Umbilical cord (tissue), 2 donors: Measurements from ENCODE around the gene SCN1B. TPM values are rescaled to one million over a fixed set of nuclear protein-coding genes. Genes with fewer than 3 reads are reported as not detected.
"Not testable (repeated sequence)": the region's sequence is repeated elsewhere in the genome, so short reads cannot be mapped to it uniquely, and the experiment has no call there.

Experiments used
- DNase-seq: peaks from one replicate; pipeline ENCODE4 v3.0.0-alpha.2; 2015; ENCODE audit warnings: low spot score
- total RNA-seq: library from RNA; depleted of rRNA; stranded (reverse); fragments of >200 nt; gene quantifications from one replicate; pipeline ENCODE4 v1.2.3, GENCODE V29; 2014; ENCODE audit warnings: low replicate concordance; ENCODE audit not compliant: insufficient read depth

Gene SCN1B
- total RNA-seq, 1 donor from 2014 or later = 2.9 TPM

- no peak for DNase-seq
Observed at GRCh38 chr19:35015954-35016351, 14.3 kb upstream of the SCN1B start.

- no peak for DNase-seq
Observed at GRCh38 chr19:35017507-35017906, 12.8 kb upstream of the SCN1B start.

DNA sequence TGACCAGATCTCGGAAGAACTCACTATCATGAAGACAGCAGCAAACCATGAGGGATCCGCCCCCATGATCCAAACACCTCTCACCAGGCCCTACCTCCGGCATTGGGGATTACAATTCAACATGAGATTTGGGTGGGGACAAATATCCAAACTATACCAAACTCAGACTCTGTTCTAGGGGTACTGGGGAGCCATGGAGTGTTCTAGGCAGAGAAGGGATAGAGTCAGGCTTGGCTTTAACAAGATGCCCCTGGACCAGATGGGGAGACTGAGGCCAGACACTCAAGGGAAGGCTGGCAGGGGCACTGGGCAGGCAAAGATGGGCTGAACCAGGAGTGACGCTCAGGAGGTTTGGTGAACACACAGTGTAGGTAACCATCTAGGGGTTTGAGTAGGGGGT, 11.9 kb upstream of the SCN1B start:
- no peak for DNase-seq

- DNase-seq = no peak
Observed at GRCh38 chr19:35019144-35019543, 11.1 kb upstream of the SCN1B start.

GRCh38 chr19:35021016-35021415, 9.3 kb upstream of the SCN1B start:
- no peak for DNase-seq

DNA sequence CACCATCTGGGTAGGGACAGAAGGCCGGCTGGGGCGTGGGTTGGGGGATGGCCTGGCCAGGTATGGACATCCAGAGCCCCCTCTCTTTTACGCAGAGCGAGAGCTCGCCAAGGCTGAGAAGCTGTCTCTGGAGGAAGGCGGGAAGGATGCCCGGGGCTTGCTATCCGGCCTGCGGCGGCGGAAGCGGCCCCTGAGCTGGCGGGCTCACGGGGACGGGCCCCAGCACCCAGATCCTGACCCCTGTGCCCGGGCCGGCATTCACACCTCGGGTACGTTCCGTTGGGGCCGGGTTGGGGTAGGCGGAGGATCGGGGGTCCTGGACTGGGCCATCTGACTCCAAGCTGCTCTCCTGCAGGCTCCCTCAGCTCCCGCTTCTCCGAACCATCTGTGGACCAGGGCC, 8.7 kb upstream of the SCN1B start:
- no peak for DNase-seq

DNA sequence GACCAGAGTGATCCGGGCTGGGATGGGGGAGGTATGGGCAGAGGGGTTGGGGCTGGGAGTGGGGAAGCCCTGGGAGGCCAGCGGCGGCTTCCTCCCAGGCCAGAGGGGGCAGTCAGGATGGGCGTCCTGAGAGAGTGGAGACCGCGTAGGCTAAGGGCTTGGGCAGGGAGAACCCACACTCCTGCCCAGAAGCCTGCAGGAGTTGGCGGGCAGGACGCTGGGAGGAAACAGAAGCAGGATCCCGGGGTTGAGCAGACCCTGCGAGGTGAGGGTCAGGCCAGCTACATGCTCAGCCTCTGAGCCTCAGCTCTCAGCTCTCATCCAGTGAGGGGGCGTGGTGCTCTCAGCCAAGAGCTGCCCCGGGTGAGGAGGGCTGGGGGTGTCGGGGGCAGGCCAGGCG, 7.8 kb upstream of the SCN1B start:
- no peak for DNase-seq

DNA sequence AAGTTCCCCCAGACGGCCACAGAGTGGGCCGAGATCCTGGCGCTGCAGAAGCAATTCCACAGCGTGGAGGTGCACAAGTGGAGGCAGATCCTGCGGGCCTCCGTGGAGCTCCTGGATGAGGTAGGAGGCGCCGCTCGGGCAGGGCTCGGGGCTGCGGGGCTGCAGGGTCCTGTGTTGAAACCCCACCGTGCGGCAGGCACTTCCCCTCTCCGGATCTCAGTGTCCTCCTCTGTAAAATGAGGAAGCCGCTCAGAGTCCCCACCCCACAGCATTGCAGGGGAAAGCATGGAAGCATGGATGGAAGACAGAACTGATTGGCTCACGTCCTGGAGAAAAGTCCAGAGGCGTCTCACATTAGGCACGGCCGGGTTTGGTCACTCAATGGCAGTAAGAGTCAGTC, 6.8 kb upstream of the SCN1B start:
- no peak for DNase-seq

GRCh38 chr19:35024095-35024494, 6.2 kb upstream of the SCN1B start:
- DNase-seq = no peak

GRCh38 chr19:35025969-35026368, 4.3 kb upstream of the SCN1B start:
- no peak for DNase-seq

DNA sequence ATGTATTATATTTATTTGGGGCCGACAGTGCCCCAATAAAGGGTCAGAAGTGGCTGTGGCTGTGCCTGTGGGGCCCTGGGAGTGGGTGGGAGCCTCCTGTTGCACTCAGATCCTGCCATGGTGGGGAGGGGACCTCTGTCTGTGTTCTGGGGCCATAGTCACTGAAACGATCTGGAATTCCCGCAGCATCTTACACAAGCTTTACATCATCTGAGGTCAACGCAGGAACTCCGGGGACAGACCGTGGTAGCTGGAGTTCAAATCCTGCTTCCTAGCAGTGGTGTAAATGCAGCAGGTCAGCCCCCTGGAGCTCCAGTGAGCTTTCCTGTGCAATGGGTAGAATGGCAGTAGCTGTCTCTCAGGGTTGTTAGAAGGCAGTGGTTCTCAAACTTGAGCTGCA, 3.9 kb upstream of the SCN1B start:
- no peak for DNase-seq

GRCh38 chr19:35027009-35027408, 3.3 kb upstream of the SCN1B start:
- DNase-seq = no peak

GRCh38 chr19:35027851-35028599, 2.2 kb upstream of the SCN1B start:
- DNase-seq = no peak

- not testable (repeated sequence) for DNase-seq
Observed at GRCh38 chr19:35028600-35028885, 1.7 kb upstream of the SCN1B start.

DNA sequence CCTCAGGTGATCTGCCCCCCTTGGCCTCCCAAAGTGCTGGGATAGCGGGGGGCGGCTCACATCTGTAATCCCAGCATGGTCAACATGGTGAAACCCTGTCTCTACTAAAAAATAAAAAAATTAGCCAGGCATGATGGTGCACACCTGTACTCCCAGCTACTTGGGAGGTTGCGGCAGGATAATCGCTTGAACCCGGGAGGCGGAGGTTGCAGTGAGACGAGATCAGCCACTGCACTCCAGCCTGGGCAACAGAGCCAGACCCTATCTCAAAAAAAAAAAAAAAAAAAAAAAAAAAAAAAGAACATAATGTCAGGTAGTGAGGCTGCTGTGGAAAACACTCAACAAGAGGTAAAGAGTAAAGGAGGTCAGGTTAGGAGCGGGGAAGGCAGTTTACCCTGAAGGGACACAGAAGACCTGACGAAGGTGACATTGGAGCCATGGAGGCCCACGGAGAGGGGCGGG, 964 bp upstream of the SCN1B start:
- DNase-seq = not testable (repeated sequence)

DNA sequence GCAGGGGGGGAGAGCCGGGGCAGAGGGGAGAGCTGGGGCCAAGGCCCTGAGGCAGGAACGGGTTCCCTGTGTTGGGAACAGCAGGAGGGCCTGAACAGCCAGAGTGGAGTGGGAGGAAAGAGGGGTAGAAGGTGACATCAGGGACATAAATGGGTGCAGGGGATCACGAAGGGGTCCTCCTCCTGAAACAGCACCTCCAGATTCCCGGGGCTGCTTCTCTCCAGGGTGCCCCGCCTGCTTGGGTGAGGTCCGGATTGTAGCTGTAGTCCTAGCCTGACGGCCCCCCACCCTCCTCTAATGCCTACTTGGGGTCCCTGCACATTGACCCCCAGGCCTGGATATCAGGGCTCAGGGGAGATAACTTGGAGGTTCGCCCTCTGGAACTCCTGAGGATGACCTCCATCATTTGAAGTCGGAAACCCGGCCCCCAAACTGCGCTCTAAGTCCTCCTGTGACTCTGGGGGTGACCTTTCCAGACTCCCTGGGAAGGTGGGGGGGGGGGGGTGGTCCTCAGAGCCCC, 473 bp upstream of the SCN1B start:
- DNase-seq = no peak

- DNase-seq = no peak
Observed at GRCh38 chr19:35031072-35031881, 1.0 kb downstream of the SCN1B start.

DNA sequence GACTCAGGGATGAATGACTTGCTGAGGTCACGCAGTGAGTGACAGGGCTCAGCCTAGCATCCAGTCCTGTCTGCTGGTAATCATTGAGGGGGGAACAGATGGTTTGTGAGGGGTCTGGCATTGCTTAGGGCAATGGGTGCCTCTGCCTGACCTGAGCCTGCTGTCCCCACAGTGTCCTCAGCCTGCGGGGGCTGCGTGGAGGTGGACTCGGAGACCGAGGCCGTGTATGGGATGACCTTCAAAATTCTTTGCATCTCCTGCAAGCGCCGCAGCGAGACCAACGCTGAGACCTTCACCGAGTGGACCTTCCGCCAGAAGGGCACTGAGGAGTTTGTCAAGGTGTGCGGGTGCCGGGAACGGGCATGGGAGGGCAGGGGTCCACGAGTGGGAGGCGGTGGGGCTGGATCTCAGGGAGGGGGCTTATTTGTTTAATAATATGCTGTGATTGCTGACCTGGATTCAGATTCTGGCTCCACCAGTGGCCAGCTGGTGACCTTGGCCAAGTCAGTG, 2.1 kb downstream of the SCN1B start:
- DNase-seq = no peak

DNA sequence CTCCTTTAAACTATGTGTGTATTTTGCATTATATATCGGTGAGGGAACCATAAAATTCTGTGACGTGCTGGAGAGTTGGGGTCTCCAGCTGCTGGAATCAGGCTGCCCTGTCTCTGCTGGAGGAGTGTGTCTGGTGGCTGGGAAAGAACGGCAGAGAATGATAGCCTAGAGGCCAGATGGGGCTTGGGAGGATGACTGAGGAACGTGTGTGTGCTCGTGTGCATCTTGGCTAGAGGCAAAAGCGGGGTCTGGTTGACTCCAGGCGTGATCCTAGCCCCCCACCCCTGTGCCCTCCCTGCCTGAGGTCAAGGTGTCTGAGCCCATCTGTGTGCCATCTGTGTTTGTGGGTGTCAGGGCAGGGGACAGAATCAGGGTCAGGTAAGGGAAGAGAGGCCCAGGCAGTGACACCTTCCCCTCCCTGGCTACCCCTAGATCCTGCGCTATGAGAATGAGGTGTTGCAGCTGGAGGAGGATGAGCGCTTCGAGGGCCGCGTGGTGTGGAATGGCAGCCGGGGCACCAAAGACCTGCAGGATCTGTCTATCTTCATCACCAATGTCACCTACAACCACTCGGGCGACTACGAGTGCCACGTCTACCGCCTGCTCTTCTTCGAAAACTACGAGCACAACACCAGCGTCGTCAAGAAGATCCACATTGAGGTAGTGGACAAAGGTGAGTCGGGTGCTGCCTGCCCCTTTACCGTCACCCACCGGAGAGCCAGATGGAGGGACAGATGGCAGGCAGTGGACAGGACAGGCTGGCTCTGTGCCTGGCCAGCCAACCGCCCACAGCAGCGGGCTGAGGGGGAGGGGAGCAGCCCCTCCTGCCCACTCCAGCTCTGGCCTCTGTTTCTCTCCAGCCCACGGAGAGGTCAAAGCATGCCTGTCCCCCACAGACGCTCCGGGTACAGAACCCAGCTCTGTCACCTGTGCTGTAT, 3.1 kb downstream of the SCN1B start:
- DNase-seq = no peak

DNA sequence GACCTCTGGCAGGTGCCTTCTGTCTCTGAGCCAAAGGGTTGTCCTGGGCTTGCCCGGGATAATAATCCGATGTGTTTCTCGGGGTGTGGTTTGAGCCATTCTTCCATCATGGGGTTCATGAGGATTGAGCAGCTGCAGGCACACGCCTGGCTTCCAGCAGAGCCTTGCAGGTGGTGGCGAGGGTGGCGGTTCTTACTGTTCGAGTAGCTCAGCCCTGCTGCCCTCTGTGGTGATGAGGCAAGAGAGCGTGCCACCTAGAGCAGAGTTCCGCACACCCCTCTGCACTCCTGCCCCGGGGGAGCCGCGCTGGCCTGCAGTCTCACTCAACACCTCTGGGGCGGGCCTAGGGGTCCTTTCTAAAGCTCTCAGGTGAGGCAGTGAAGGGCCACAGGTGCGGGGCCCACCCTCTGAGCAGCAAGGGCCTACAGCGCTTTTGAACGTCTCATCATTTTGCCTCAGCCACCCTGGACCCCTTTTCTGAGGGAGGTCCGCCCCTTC, 3.8 kb downstream of the SCN1B start:
- DNase-seq = no peak

- no peak for DNase-seq
Observed at GRCh38 chr19:35034588-35035382, 4.5 kb downstream of the SCN1B start.
